D721Med (cell line): ENCODE measurements around the gene TMEM117.

Experiments used
- DNase-seq: peaks from one replicate; pipeline ENCODE4 v3.0.0; 2011; ENCODE audit warnings: low spot score; ENCODE audit not compliant: insufficient read length
- FAIRE-seq: peaks from 2 replicates; lab custom pipeline; 2011; peaks lifted over from hg19 to GRCh38; lab: Jason Lieb, UNC
- CTCF ChIP-seq: IDR thresholded peaks from 2 replicates; pipeline ENCODE4 v1.5.1; 2012; ENCODE audit warnings: mild to moderate bottlenecking, control low read depth; ENCODE audit not compliant: insufficient read depth; ENCODE audit errors: missing control alignments

TMEM117 gene

GRCh38 chr12:44101475-44101874 lies 265.6 kb downstream of the TMEM117 start:
- no peak for TF ChIP-seq CTCF
- no peak for FAIRE-seq
- no peak for DNase-seq

GRCh38 chr12:44114906-44115305 lies 279.0 kb downstream of the TMEM117 start:
- DNase-seq = no peak
- no peak for FAIRE-seq
- TF ChIP-seq CTCF = no peak

GRCh38 chr12:44117337-44117736 lies 281.5 kb downstream of the TMEM117 start:
- DNase-seq (no peak), FAIRE-seq (no peak)
- no peak for TF ChIP-seq CTCF

GRCh38 chr12:44118946-44119345 lies 283.1 kb downstream of the TMEM117 start:
- FAIRE-seq (no peak), DNase-seq (no peak)
- TF ChIP-seq CTCF = no peak

GRCh38 chr12:44126806-44127205 lies 290.9 kb downstream of the TMEM117 start:
- DNase-seq (no peak), FAIRE-seq (no peak)
- no peak for TF ChIP-seq CTCF

GRCh38 chr12:44127966-44128710 lies 292.3 kb downstream of the TMEM117 start:
- DNase-seq (no peak), FAIRE-seq (no peak)
- TF ChIP-seq CTCF = no peak

- DNase-seq = no peak
- no peak for FAIRE-seq
- TF ChIP-seq CTCF = no peak
These were observed 307.3 kb downstream of the TMEM117 start for GRCh38 chr12:44143175-44143574.
